GM13977 (cell line): Measurements from ENCODE around the gene LMF1.

Source experiments
- DNase-seq: peaks from one replicate; pipeline ENCODE4 v3.0.0; 2012; ENCODE audit warnings: low spot score
- in situ Hi-C: fragments of 300-500 bp; cut with MboI; formaldehyde crosslinking; loops from one replicate; pipeline ENCODE4 v1.12.0; 2022; ENCODE audit warnings: low sequenced_read_pairs, low pct_unique_long_range_greater_than_20kb, mixed read lengths, inconsistent platforms; ENCODE audit not compliant: unreplicated experiment
- TF ChIP-seq, protein P1 (sequence below): IDR thresholded peaks from 2 replicates; pipeline ENCODE4 v1.5.1; 2012; ENCODE audit warnings: mild to moderate bottlenecking, control low read depth; ENCODE audit not compliant: insufficient read depth; ENCODE audit errors: extremely low read depth, missing control alignments

LMF1 gene

DNA sequence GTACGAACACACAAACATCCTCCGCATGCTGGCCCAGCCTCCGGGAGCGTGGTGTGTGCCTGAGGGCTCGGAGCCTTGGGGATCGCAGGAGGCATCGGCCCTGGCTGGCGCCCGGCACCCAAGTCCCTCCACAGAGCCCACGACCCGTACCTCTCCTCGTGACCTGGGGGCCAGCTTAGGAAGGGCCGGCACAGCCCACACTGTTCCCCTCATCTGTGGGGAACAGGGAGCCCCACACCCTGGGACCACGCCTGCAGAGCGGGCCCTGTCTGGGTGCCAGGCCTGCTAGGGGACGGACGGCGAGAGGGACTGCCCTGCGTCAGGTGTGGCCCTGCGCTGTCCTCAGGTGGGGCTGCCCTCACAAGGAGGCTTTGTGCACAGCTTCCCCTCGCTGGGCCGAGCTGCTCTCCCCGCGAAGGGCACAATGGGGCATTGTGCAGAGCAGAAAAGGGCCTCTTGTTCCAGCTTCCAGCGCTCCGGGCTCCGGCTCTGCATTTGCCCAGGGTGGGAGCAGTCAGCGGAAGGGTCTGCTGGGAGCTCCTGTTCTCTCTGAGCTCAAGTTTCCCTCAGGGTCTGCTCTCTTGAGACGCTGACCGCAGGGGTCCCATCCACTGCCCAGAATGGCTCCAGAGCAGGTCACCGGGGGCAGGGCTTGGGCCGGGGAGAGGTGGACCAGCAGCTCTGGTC is 1.7 kb upstream of the LMF1 start:
- in situ Hi-C loops, result no loop called here
- TF ChIP-seq, protein P1, sequence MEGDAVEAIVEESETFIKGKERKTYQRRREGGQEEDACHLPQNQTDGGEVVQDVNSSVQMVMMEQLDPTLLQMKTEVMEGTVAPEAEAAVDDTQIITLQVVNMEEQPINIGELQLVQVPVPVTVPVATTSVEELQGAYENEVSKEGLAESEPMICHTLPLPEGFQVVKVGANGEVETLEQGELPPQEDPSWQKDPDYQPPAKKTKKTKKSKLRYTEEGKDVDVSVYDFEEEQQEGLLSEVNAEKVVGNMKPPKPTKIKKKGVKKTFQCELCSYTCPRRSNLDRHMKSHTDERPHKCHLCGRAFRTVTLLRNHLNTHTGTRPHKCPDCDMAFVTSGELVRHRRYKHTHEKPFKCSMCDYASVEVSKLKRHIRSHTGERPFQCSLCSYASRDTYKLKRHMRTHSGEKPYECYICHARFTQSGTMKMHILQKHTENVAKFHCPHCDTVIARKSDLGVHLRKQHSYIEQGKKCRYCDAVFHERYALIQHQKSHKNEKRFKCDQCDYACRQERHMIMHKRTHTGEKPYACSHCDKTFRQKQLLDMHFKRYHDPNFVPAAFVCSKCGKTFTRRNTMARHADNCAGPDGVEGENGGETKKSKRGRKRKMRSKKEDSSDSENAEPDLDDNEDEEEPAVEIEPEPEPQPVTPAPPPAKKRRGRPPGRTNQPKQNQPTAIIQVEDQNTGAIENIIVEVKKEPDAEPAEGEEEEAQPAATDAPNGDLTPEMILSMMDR, result no peak
- no peak for DNase-seq

DNA sequence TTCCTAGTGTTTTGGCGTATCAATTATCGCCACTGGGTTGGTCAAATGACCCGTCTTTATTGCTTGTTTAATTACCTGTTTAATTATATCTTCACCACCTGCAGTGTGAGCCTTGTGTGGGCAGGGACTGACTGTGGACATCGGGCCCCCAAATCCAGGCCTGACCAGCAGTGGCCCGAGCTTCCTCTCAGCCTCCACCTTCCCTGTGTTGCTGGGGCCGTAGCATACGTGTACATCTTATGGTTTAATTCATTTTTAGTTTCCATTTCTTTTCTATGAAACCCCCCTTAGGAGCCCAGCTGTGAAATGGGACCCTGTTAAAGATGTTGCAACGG is 1.2 kb upstream of the LMF1 start:
- in situ Hi-C loops, result no loop called here
- DNase-seq, result no peak
- TF ChIP-seq, protein P1, result no peak

DNA sequence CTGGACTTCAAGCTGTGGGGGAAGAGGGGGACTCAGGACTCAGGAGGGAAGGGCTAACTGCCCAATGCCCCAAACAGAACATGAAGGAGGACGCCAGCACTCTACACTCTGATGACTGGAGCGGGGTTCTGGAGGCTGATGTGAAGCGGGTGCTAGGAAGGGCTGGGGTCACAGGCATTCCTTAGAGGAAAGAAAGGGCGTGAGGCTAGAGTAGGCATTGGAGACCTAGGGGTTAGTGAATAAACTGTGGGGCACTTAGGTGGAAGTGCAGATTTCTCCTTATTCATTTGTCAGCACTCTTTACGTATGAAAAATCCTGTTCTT is 760 bp upstream of the LMF1 start:
- TF ChIP-seq, protein P1, result no peak
- in situ Hi-C loops, result no loop called here
- no peak for DNase-seq

DNA sequence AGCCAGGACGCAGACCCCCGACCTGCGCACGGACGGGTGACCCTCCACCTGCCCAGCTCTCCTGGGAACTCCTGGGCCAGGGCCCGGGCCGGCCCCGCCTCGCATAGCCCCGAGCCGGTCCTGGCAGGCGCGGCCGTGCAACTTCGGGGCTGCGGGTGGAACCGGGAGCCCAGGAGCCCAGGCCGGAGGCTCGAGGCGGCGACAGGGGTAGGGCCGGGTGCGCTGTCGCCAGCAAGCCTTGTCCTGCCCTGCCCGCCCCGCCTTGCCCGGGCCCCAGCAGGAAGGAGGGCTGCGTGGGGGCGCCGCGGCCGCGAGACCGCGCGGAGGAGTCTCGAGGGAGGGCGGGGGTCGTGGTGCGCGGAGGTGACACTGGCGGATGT is 408 bp downstream of the LMF1 start:
- DNase-seq, result no peak
- TF ChIP-seq, protein P1, result no peak
- in situ Hi-C loops, result no loop called here

DNA sequence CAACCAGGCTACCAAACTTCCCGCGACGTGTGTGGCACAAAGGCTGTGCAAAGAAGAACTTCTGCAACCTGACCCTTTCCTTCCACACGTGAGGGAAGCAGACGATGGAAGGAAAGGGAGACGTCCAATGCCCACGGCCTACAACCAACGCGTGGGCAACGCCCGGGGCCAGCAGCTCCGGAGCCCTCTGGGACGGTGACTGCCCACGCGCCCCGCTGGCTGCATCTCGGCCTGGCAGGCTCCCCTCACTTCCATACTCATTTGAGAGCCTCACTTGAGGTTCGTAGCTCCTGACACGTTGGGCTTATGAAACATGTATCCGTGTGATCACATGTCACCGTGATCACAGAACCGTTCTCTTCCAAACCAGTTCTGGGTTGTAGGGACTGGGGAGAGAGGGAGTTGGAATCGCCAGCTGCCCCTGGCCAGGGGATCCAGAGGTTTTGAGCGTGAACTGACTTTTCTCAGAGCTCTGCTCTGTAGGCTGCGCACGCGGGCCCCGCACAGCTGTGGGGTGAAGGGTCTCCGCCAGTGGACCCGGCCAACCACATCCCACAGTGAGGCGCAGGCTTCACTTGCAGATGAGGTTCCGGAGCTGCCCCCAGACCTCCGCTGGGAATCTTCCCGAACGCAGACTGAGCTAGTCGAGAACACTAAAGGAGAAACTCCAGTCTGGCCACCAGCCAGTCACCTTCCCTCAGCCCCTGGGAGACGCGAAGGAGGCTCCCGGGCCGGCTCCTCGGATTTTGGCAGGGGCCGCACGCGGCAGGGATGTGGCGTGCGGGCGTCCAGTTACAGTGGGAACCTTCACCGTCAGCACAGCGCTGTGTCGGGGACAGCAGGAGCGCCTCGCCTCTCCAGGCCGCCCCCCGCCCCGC is 1.0 kb downstream of the LMF1 start:
- TF ChIP-seq, protein P1, result no peak
- peak; percentile 68 for DNase-seq
- in situ Hi-C loops, result no loop called here

DNA sequence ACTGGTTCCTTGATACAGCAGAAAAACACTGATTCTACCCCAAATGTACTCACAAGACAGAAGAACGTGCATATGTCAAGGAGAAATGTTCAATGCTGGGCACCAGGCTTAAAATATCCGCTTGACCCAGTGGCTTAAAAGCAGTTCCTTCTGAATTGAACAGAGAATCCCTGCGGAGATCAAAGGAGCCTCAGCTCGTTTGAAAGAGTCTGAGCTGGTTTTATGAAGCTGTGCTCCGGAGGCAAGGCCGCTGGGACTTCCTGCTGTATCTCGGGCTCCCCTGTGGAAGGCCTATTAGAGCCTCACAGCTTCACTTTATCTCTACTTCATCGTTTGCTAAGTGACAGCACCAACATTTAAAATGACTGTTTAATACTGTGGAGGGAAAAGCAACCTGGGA is 2.2 kb downstream of the LMF1 start:
- in situ Hi-C loops, result no loop called here
- TF ChIP-seq, protein P1, result no peak
- no peak for DNase-seq
